NCI-H1105 treated with DMSO at 0.1 percent for 48 hours (cell line): ENCODE data around the gene FAT1.

Experiments used
- DNase-seq: peaks from one replicate; lab custom pipeline; 2025; lab: John Stamatoyannopoulos, UW

The FAT1 gene

DNA sequence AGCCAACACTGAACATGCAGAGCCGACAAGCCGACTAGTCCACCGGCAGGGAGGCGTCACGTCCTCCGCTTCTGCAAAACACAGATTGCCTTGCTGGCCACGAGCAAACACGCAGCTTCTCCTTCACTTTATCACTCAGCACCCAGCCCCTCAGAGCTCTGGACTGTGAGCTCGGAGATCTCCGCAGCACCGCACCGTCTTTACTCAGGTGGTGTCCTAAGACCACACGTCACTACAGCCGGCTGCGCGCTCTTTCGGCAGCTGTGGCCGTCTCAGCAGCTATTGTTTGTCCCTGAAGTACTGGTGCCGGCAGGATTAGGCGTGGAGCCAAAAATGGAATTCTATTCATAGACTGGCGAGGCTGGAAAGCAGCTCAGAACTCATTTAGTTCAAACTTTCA lies 72.0 kb downstream of the FAT1 start:
- peak; percentile 81 for DNase-seq

DNA sequence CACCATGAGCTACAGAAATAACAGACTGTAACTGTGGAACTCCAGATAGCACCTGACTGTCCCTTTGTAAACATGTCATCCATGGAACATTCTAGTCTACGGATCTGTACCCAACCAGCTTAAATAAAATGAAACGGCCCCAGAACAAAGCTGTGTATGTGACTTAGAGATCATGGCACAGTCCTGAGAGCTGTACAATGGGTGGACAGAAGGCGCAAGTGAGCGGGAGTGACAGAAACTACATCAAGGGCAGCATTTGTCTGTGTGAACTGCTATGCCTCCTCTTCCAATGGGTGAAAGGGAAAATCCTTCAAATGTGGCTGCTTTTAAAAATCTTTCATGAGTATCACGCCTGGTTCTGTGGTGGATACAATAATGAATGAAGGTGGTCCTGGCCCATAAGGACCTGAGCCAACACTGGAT lies 72.5 kb downstream of the FAT1 start:
- no peak for DNase-seq

DNA sequence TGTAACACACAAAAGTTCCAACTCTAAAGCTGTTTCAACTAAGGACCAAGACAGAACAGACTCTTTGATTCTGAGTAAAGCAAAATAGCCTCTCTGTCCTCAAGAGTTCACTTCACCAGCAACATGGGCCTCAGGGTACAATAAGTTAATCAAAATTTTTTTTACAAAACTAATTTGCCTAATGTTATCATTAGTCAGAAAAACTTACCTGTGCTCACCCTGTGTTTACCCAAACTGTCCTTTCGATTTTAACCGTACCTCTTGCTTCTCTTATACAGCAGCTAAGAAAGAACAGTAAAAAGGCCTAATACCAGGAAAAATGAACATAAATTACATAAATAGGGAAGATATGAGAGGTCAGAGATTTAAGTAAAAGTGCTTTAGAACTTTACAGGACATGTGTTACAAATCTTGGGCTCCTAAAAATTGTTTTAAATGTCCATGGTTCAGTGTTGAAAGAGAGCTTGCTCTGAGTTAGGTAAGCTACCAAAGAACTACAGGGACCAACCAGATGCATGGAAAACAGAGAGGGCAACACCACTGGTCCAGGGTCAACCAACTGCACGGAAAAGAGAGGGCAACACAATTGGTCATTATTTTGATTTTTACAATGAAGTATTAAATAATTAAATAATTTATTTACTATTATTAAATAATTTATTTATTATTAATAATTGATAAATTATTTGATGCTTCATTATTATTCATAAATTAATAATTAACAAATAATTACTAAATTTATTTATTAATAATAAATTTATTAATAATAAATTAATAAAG lies 73.1 kb downstream of the FAT1 start:
- DNase-seq = no peak

DNA sequence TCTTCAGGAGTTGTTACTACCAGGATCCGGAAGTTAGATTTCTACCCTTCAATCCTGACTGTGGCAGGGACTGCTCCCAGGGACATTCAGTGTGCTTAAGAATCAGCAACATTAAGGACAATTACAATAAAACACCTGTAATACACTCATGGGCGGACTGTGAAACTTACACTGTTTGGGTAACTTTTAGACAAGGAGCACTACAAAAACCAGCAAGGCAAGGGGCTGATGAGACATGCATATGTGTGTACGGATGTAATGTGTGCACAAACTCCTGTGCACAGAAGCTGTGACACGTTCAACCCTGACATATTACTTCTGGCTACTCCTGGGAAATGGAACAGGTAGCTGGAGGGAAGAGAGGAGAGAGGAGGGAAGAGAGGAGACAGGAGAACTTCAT lies 75.8 kb downstream of the FAT1 start:
- DNase-seq = no peak

DNA sequence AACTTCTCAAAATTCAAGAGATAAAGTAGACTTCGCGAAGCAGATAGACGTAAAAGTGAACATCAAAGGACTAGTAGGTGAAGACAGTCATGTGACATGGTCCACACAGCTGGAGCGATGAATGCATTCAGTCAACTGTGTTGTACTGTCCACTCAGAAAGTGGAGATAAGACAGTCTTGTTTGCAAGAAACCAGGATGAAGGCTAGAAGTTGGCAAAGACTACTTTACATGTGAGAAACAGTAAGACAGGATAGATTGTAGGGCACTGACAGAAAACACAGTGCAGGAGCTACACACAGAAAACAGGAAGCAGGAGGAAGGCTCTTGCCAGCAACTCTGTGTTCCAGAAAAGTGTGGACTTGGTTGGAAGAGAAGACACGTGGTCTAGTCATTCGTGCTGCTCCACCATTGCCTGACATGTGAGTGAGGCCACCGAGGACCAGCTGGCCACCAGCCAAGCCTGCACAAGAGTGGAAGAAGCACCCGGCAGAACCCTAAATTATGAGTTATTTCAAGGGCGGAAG lies 78.9 kb downstream of the FAT1 start:
- DNase-seq = no peak

DNA sequence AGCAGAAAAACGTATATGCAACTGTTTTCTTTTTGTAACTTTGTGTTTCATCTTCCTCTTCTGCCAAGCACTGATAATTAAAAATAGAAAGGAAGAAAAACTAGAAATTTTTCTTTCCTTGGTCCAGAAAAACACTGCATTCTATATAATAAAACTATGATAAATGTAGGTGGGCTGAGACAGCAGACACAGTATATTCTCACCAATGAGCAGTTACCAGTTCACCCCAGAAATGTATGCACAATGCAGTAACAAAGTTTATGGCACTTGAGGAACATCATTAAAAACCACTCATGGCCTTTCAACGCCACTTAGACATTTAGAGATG lies 79.4 kb downstream of the FAT1 start:
- no peak for DNase-seq

DNA sequence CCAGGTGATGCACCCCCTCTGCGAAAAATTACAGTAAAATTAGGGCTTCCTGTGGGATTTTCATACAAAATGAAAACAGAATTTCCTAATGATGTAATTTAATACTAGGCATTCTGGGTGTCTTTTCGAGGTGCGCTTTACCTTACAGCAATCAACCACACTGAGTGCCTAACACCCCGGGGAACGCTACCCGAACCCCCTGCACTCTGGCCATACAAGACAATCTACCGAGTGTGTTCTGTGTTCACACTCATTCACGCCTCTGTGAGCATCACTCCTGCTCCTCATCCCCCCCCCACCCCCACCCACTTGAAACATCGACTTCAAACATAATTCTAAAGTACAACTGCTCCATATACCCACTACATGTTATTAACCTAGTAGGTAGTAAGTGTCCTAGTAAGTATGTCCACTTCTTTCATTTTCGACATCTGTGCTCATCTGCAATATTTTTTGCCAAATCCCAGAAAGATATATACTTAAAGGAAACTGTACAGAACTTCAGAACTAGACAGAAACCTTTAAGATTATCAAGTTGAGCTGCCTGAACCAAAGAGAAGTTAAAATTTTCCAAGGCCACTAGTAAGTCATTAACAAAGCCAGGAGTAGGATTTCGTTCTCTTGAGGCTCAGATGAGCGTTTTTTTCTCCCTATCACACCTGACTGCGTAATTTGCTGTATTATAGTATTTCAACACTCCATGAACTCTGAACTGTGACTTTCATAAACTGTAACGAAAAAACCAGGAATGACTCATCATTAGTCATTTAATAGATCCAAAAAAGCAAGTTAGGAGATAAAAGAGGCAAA lies 80.0 kb downstream of the FAT1 start:
- no peak for DNase-seq

DNA sequence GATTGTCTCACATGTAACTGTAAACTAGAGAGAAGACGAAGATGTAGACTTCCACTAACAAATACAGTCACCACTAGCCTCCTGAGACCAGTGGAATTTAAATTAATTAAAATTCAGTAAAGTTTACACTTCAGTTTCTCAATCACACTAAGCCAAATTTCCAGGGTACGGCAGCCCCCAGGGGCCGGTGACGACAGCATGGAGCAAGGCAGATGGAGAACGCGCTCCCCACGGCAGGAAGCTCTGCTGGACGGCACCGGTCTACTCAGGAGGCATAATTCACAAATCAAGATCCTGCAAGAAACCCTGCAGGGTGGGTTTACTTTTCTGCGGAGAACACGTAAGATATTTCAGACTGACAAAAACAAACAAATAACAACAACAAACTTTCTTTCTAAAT lies 80.7 kb downstream of the FAT1 start:
- no peak for DNase-seq

DNA sequence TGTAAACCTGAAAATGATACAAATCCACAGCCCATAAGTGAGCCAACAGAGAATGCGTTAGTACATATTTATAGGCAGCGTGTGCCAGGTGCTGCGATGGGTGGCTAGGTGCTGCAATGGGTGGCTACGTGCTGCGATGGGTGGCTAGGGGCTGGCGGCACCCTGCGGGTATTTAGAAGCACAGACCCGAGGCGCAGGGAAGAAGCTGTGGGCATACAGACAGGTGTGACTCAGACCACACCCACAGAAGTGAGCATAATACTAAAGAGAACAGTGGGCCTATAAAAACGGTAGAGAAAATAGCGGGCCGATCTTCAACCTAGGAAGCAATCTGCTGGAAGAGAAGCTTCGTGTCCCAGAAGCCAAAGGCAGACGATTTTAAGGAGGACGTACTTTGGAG lies 81.1 kb downstream of the FAT1 start:
- DNase-seq = no peak

DNA sequence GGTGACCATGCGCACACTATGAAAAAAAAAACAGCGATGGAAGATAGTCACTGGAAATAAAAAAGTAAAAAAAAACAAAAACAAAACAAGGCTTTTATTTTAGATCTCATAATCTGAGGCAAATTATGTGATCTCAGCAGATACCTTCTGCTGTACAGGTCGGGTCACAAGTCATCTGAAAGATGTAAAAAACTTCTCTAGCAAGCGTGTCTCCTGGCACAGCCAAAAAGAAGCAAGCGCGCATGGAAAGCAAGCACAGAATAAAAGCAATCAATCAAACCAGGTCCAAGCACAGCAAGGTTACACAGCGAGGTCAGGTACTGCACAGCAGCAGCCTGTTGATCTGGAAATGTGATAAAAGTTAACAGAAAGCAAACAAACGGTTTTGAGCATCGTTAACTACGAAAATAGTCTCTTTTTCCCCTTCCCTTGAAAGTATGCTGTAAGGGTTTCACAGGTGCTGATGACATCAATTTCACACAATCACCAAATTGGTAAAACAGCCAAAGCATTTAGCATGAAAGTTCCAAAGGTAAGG lies 89.0 kb downstream of the FAT1 start:
- no peak for DNase-seq

DNA sequence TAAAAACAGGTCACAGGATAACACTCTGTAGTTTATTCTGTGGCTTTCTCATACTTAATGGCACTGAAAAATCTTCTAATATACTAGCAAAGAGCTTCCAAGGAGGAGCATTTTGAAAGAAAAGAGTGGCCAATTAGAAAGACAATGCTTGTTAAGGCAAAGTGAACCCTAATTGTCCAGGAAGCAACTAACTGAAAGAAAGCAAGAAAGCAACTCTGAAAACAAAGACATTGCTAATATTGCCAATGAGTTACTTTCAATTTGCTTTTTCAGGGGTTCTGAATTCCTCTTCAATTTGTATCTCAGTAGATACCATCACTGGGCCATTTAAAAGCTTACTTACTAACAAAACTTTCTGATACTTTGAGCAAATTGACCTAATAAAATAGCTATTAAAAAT lies 89.8 kb downstream of the FAT1 start:
- DNase-seq = no peak

DNA sequence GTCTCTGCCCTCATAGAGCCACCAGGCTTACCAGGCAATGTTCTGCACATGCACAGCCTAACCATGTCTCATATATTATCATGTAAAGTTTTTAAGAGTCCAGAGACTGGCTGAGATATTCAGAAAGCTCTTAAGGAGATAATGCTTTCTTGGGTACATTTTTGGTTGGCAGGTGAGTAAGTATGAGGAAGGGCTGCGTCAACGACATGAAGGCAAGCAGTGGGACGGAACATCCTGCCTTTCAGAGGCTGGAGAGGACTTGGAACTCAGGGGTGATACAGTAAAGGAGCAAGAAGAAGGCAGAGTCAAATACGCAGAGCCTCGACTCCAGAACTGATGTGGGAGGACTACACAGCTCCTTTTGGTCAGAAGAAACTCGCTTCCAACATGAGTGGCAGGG lies 93.5 kb downstream of the FAT1 start:
- no peak for DNase-seq

DNA sequence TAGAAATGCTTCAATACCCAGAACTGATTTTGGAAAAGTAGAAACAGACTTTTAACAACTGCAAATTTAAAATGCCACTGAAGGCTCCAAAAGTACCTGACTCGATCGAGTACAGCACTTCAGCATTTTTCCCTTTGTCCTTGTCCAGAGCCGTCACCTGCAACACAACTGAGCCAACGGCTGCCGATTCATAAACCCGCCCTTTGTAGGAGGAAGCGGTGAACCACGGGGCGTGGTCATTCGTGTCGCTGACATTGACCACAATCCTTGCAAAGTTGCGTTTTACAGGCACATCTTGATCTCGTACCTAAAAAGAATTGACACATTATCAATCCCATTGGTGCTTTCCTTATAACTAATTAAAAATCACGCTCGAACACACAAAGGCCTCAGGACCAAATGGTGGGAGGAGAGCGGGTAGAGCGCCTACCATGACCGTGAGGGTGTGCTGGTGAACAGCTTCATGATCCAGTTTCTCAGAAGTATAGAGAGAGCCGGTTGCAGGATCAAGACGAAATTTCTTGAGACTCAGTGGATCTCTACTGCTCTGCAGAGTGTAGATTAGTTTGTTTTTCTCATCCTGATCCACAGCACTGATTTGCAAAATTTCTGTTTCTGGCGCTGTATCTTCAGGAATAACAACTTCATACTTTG lies 95.5 kb downstream of the FAT1 start:
- no peak for DNase-seq

DNA sequence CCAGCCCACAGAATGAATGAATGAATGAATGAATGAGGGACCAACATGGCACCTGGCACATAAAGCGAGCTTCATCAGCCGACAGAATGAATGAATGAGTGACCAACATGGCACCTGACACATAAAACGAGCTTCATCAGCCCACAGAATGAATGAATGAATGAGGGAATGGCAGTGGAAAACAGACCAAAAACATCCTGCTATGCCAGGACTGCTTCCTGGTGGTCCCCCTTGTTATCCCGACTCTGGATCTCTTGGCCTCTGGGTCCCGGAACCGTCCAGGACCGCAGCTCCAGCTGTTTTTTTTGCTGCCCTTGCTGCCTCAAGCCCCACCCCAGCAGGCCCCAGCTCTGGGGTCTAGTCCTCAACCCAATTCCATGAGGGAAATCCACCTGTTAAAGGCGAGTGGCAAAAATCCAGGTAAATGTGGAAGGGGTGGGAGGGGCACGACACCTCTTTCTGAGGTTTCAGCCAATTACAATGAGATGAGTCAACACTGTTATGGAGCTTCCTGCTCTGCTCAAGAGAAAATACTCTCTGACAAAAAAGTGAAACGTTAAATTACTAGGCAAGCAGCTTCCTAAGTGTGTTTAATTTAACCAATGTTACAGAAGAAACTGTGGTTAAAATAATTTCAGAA lies 96.3 kb downstream of the FAT1 start:
- no peak for DNase-seq

DNA sequence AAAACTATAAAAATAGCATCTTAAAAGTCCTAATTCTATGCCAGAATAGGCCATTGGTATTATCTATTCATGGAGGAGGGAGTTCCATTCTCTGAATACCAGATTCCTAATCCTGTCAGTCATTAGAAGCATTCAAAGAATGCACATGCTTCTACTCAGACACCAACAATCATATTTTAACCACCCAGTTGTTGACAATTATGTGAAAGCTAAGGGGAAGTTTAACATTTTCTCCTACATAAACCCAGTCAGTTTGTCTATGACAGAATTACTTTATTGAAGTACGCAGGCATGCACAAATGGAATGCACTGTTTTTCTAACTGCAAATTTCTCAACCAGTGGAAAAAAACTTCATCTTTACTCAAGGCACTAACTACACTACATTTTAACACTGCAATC lies 98.7 kb downstream of the FAT1 start:
- DNase-seq = no peak

DNA sequence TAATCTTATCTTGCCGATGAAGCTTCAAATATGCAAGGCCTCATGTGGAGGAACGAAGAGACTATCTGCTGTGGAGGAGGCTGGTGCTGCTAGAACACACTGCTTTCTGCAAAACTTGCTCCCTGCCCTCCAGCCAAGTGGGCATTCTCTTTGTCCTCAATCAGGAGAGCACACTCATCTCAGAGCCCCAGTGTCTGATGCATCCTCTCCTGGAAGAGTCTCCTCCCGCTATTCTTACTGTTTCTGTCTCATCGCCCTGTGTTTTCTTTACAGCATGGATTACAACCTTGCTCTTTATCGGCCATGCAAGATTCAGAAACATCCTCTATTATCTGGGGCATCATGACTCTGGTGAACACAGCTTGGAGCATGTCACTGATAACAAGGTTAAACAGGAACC lies 100.1 kb downstream of the FAT1 start:
- DNase-seq = no peak

DNA sequence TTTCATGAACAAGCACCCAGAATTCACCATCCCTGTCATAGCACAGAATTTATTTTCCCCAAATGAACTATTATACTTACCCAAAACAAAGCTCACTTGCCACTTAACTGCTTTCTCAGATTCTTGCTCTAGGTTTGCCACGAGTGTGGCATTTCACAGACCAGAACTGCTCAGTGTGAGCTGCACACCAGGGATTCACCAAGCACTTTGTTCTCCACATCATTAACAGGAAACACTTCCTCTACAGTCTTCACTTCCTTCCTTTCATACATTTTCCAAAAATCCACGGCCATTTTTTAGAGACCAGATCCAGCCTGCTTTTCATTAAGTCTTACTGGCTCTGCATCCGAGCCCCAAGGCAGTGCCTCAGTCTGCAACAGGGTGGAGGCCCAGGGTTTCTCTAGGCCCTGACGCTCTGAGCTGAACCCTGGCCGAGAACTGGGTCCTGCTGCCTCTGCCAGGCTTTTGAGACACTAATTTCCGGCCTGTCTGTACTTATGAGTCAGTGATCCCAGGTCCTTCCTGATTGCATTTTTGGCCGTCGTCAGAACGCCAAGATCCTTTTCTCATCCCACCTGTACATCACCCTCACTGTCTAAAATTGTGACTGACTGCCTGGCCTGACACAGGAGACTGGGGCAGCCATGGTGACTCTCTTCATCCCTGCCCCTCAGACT lies 100.7 kb downstream of the FAT1 start:
- no peak for DNase-seq

DNA sequence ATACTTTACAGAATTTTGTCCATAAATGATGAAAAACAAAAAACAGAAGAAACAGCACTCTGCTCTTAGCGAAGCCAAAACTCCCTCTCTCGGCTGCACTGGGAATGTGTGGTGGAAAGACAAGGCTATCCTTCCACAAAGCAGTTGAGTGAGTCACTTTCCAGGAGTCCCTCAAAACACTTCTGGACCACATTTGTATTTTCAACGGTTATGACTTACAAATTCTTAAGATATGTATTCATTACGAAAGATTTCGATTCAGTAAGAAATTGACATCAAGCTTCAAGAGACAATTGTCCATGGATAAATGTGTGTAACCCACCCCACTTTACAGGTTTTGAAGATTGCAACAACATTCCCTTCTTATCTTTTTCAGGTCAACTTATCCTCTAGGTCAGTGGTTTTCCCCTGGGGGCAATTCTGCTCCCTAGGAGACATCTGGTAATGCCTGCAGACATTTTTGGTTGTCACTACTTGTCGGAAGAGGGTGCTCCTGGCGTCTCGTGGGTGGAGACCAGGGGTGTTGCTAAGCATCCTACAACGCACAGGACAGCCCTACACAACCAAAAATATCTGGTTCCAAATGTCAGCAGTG lies 101.6 kb downstream of the FAT1 start:
- no peak for DNase-seq

DNA sequence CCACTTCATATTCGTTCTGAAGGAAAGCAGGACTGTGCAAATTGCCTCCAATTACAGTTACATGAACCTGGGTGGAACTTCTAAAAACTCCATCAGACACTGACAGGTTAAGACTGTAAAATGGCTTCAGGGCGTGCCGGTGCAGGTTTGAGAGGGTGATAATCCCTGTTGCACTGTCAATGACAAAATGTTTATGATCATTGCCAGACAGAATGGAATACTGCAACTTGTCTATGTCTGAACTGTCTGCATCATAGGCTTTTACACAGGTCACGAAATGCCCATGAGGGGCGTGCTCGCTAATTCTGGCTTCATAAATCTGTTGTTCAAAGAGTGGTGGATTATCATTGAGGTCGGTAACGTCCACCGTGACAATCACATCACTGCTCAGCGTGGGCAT lies 104.6 kb downstream of the FAT1 start:
- no peak for DNase-seq

DNA sequence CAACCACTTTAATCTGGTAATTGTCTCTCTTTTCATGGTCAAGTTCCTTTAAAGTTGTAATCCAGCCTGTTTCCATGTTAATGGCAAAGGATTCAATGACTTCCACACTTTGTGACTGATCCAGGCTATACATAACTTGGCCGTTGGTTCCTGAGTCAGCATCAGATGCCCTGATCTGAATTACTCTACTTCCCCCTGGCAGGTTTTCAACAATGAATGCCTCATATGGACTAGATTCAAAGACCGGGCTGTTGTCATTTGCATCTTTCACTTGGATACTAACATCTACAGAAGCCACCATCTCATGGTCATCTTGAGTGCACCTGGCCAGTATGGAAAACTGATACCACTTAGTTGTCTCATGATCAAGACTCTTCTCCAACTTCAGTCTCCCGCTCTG lies 105.7 kb downstream of the FAT1 start:
- no peak for DNase-seq

DNA sequence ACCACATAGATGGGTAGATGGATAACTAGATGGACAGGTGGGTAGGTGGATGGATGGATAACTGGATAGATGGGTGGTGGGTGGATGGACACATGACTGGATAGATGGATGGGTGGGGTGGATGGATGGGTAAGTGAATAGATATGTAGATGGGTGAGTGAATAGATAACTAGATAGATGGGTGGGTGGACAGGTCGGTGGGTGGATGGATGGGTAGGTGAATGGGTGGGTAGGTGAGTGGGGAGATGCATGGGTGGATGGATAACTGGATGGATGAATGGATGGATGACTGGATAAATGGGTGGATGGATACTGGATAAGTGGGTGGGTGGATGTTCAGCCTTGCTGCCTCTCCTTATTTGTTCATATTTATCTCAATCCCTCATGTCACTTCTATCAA lies 116.2 kb downstream of the FAT1 start:
- no peak for DNase-seq
